ENCODE data around the gene SLC50A1.
A peak's percentile ranks its signal among the peaks of the same experiment; 100 is the strongest.

Gene SLC50A1

GRCh38 chr1:155169541-155169940, 33.9 kb downstream of the SLC50A1 start:
- Mint-ChIP-seq H3K4me1 (peaks cover 54% of the 10 kb centered on the region), H3K36me3 (ENCODE audit: low read depth) (peaks cover 14% of the 10 kb centered on the region), H3K4me3 (peak overlapping the region; percentile 11), H3K27me3 (ENCODE audit: low read depth, poor library complexity) (peaks cover 10% of the 10 kb centered on the region), H3K9me3 (peaks cover 6% of the 10 kb centered on the region), H3K27ac (no peak overlapping the region)
- no peak for TF ChIP-seq CTCF (IDR thresholded peaks at IDR 0.05)
- no peak for DNase-seq

- Mint-ChIP-seq H3K27me3 (ENCODE audit: low read depth, poor library complexity) (peaks cover 10% of the 10 kb centered on the region), H3K27ac (no peak overlapping the region), H3K4me3 (peak overlapping the region; percentile 44), H3K36me3 (ENCODE audit: low read depth) (peaks cover 14% of the 10 kb centered on the region), H3K9me3 (peaks cover 6% of the 10 kb centered on the region), H3K4me1 (peaks cover 61% of the 10 kb centered on the region)
- TF ChIP-seq CTCF (IDR thresholded peaks at IDR 0.05) = no peak
- DNase-seq = no peak
Observed at GRCh38 chr1:155170101-155170785, 34.6 kb downstream of the SLC50A1 start.

GRCh38 chr1:155170806-155171205, 35.2 kb downstream of the SLC50A1 start:
- no peak for TF ChIP-seq CTCF (IDR thresholded peaks at IDR 0.05)
- no peak for DNase-seq
- Mint-ChIP-seq H3K9me3 (peaks cover 2% of the 10 kb centered on the region), H3K4me1 (peaks cover 62% of the 10 kb centered on the region), H3K27ac (no peak overlapping the region), H3K36me3 (ENCODE audit: low read depth) (peaks cover 14% of the 10 kb centered on the region), H3K4me3 (no peak overlapping the region), H3K27me3 (ENCODE audit: low read depth, poor library complexity) (peaks cover 13% of the 10 kb centered on the region)

- Mint-ChIP-seq H3K4me1 (peaks cover 56% of the 10 kb centered on the region), H3K36me3 (ENCODE audit: low read depth) (peaks cover 20% of the 10 kb centered on the region), H3K27ac (peak overlapping the region; percentile 86), H3K4me3 (peak overlapping the region; percentile 94), H3K9me3 (no peaks in the 10 kb centered on the region), H3K27me3 (ENCODE audit: low read depth, poor library complexity) (peaks cover 14% of the 10 kb centered on the region)
- no peak for TF ChIP-seq CTCF (IDR thresholded peaks at IDR 0.05)
- DNase-seq = no peak
Observed at GRCh38 chr1:155171836-155172731, 36.4 kb downstream of the SLC50A1 start.

GRCh38 chr1:155172732-155173477, 37.3 kb downstream of the SLC50A1 start, which contains the start of gene KRTCAP2:
KRTCAP2 (minus strand) TSS chr1:155173304; CDS start chr1:155173224, 80 bp downstream.
- Mint-ChIP-seq H3K27ac (peak within 1 kb of the TSS; percentile 92), H3K27me3 (ENCODE audit: low read depth, poor library complexity) (peaks cover 14% of the 10 kb centered on the region), H3K36me3 (ENCODE audit: low read depth) (peaks cover 20% of the 10 kb centered on the region), H3K4me1 (peaks cover 48% of the 10 kb centered on the region), H3K9me3 (no peaks in the 10 kb centered on the region), H3K4me3 (peak within 1 kb of the TSS; percentile 94)
- peak; percentile 93 for TF ChIP-seq CTCF (IDR thresholded peaks at IDR 0.05)
- DNase-seq = peak; percentile 94
